Measurements from ENCODE around the gene PARP12. TPM values are rescaled to one million over a fixed set of nuclear protein-coding genes. Genes with fewer than 3 reads are reported as not detected.

PARP12 gene
- total and polyA plus RNA-seq, 9 of the 15 experiments (the other 6 are each of a cell fraction or from before 2014, with no cell fraction given), result 4.6 to 40.4 (median 23.5) TPM

DNA sequence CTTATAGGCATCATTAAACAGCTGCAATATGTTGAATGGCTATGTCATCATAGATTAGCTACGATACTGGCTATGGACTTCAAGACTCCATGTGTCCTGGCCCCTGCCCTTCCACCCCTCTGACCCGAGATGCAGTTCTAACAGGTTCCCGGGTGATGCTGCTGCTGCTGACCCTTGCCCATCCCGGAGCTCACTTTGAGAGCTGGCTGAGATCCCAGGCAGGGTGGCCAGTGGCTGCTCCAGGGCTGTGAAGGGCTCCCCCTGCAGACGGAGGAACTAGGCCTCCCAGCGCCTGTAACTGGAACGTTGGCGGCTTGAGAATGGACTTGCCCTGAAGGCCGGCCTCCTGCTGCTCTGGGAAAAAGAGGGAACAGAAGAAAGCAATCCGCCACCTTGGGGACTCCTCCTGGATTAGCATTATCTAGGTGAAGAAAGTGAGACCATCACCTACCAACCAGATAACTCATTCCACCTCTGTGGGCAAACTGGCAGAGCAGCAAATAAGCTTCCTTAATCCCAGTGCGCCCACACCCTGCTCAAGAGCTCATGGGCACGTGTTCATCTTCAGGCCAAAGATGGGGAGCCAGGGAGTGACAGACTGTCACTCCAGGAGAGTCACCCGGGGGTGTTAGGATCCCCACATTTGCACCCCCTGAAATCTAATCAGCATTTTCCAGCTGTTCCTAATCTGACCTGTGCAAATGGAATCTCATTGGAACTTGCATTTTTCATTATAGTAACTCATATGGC, 56.8 kb downstream of the PARP12 start (continued):
- TF ChIP-seq, protein P1, sequence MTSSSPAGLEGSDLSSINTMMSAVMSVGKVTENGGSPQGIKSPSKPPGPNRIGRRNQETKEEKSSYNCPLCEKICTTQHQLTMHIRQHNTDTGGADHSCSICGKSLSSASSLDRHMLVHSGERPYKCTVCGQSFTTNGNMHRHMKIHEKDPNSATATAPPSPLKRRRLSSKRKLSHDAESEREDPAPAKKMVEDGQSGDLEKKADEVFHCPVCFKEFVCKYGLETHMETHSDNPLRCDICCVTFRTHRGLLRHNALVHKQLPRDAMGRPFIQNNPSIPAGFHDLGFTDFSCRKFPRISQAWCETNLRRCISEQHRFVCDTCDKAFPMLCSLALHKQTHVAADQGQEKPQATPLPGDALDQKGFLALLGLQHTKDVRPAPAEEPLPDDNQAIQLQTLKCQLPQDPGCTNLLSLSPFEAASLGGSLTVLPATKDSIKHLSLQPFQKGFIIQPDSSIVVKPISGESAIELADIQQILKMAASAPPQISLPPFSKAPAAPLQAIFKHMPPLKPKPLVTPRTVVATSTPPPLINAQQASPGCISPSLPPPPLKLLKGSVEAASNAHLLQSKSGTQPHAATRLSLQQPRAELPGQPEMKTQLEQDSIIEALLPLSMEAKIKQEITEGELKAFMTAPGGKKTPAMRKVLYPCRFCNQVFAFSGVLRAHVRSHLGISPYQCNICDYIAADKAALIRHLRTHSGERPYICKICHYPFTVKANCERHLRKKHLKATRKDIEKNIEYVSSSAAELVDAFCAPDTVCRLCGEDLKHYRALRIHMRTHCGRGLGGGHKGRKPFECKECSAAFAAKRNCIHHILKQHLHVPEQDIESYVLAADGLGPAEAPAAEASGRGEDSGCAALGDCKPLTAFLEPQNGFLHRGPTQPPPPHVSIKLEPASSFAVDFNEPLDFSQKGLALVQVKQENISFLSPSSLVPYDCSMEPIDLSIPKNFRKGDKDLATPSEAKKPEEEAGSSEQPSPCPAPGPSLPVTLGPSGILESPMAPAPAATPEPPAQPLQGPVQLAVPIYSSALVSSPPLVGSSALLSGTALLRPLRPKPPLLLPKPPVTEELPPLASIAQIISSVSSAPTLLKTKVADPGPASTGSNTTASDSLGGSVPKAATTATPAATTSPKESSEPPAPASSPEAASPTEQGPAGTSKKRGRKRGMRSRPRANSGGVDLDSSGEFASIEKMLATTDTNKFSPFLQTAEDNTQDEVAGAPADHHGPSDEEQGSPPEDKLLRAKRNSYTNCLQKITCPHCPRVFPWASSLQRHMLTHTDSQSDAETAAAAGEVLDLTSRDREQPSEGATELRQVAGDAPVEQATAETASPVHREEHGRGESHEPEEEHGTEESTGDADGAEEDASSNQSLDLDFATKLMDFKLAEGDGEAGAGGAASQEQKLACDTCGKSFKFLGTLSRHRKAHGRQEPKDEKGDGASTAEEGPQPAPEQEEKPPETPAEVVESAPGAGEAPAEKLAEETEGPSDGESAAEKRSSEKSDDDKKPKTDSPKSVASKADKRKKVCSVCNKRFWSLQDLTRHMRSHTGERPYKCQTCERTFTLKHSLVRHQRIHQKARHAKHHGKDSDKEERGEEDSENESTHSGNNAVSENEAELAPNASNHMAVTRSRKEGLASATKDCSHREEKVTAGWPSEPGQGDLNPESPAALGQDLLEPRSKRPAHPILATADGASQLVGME (CRISPR knock-in tag; IDR thresholded peaks at IDR 0.05), result no peak
- TF ChIP-seq ZNF512 (tag; IDR thresholded peaks at IDR 0.05) (no peak), BRCA1 (IDR thresholded peaks at IDR 0.05) (no peak), BRCA1 (CRISPR knock-in tag; IDR thresholded peaks at IDR 0.05) (no peak), PML (IDR thresholded peaks at IDR 0.05; ENCODE audit: low read length) (no peak), GABPA (tag; conservative IDR thresholded peaks at IDR 0.05; ENCODE audit: low read depth) (no peak), KLF13 (tag; IDR thresholded peaks at IDR 0.05; ENCODE audit: borderline replicate concordance, low read depth) (no peak), BDP1 (IDR thresholded peaks at IDR 0.05; ENCODE audit: insufficient read depth, insufficient read length) (no peak), NCOA6 (IDR thresholded peaks at IDR 0.05) (no peak), ZFP30 (CRISPR knock-in tag; IDR thresholded peaks at IDR 0.05; ENCODE audit: borderline replicate concordance) (no peak), UBTF (IDR thresholded peaks at IDR 0.05; ENCODE audit: borderline replicate concordance in 1 of 2, low read depth in 2 of 2, low read length in 2 of 2) (no peak; a peak in 1 of 4 replicates), GATAD2A (IDR thresholded peaks at IDR 0.05) (no peak), CHD4 (IDR thresholded peaks at IDR 0.05; ENCODE audit: insufficient read depth, insufficient replicate concordance, low read depth, low read length, poor library complexity, severe bottlenecking) (no peak), ESRRB (CRISPR knock-in tag; IDR thresholded peaks at IDR 0.05; ENCODE audit: borderline replicate concordance) (no peak)
- TF ChIP-seq, protein P2, sequence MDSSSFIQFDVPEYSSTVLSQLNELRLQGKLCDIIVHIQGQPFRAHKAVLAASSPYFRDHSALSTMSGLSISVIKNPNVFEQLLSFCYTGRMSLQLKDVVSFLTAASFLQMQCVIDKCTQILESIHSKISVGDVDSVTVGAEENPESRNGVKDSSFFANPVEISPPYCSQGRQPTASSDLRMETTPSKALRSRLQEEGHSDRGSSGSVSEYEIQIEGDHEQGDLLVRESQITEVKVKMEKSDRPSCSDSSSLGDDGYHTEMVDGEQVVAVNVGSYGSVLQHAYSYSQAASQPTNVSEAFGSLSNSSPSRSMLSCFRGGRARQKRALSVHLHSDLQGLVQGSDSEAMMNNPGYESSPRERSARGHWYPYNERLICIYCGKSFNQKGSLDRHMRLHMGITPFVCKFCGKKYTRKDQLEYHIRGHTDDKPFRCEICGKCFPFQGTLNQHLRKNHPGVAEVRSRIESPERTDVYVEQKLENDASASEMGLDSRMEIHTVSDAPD (CRISPR knock-in tag; IDR thresholded peaks at IDR 0.05), result no peak

All from K562 (cell line).